NCI-H524 (cell line): Measurements from ENCODE around the gene FAM240A.

Experiments used
- DNase-seq, 2 experiments: peaks; one replicate each; lab custom pipeline; 2025; lab: John Stamatoyannopoulos, UW

Gene FAM240A

DNA sequence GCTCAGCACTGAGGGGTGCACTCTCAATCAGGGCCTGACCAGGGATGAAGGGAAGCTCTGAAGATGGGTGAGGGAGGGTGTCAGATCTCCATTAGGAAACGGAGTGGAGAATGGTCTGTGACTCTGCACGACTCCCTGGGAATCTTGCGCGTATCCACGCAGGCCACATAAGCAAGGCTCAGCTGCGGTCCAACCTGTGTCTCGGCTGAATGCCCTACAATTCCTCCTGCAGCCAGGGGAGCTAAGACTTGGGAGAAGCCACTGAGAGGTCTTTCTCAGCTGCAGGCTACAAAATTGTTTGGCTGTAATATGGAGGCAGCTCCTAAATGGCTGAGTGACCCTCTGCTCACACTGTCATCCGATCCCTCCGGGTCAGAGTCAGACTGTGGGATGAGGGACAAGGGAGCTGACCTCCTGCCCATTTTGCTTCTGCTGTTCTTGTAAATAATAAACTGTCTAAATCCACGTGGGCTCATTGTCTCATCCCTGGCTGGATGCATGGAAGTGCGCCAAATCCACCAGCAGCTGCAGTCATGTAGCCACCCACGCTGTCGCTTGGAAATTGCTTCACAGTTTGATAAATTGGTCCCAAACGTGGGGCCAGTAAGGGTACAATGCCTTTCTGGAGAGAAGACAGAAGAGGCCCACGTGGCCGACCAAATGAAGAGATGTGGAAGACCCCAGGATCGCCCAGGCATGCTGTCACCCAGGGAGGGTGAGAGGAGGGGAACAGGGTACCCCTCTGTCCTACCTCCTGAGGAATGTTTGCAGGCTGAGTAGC lies 50.6 kb downstream of the FAM240A start:
- no peak for DNase-seq

- peak; percentile 41 to 76 for DNase-seq
These were observed 51.3 kb downstream of the FAM240A start for GRCh38 chr3:46663591-46664135.

DNA sequence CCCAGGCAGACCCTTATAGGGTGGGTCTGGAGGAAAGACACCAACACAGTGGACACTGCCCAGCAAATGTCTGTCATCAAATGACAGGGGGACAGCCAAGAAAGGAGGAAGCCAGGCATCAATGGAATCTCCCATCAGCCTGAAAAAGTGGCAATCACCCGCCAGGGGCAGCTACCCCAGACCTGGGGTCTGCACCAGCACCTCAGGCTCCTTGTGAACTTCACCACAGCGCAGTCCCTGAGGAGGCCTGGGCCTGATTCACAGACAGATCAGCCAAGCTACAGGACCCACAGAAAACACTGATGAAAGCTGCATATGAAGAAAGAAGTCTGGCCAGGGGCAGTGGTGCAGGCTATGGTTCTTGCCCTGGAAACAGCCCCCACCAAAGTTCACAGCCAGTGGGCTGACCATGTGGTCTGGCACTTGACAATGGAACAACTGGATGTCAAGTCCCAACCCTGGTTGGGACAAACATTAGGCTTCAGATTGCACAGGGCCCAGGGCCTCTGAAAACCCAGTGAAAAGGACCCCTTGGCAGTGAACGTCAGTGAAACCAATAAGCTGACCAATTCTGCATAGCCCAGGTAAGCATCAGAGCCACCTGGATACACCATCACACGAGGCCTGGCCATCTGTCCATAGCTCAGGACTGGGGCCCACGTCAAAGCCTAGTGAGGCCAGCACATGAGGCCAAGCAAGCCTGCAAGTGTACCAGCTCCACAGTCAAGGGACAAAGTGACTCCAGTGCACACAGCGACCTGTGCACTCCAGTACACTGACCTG lies 52.1 kb downstream of the FAM240A start:
- DNase-seq = no peak

DNA sequence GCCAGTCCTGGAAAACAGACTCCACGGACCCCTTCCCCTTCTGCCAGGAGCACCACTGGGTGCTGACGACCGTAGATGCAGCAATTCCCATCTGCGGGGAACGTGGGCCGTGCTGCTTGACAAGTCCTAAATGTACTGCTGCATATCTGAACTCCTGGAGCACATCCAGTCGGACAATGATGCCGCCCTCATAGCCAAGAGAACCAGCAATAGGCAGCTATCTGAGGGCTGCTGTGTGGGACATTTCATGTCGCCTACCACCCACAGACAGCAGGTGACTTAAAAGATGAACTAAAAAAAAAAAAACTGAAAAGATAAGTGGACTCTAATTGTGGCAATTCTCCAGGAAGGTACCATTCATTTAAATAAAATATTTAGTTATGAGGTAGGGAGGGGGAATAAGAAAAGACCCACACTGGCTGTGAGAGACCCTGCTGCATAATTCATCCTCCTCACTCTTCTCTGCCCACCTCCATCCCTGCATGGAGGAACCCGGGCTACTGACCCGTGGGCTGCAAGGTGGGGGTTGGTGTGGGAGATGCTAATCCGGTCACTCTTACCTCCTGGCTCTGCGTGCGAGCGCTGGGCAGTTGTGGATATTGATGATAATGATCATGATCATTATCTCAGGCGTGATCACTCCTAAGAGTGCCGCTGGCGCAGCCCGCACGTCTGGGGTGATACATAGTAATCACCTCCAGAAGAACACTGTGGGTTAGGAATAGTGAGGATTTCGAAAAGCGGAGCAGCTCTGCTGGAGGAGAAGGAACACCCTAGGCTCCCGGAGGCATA lies 52.8 kb downstream of the FAM240A start:
- no peak for DNase-seq

DNA sequence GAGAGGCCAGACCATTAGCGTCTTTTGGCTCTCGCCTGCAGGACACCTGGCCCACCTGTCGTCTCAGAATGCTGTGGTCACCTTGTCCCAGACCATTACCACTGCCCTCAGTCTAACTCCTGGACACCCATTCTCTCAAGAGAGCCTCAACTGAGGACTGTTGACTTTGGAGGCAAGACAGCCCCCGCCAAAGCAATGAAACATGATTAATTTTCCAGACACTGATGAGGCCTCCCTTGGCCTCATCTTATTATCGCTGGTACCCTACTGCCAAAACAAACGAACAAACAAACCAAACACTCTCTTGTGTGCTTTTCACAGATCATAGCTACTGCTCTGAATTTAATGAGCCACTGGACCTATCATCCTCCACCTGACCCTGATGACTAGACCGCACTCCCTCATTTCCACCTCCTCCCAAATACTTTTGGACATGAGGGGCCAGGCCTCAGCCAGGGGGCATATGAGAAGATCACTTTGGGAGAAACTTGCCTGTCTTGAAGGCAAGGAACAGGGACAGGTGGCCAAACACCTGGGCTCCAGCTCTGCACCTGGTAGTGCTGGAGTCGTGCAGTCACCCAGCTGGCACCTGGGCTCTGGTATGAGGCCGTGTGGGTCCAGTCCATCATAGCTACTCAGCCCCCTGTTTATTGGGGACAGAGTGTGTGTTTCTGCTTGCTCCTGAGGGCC lies 53.6 kb downstream of the FAM240A start:
- DNase-seq = no peak

DNA sequence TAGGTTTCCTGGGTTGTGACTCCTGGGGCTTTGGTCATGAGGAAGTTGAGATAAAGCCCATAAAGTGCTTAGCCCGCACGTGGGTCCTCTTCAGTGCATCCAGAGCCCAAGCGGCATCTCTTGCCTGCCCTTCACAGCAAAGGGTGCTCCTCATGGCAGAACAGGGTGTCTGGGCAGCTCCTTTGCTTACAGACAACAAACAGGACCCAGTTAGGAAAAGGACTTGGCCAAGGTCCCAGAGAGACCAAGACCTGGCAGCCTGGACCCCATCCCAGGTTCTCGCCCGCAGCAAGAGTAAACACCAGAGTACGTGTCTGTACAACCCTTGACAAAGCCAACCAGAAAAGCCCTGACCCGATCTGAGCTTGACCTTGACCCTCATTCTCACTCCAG lies 54.1 kb downstream of the FAM240A start:
- no peak for DNase-seq

DNA sequence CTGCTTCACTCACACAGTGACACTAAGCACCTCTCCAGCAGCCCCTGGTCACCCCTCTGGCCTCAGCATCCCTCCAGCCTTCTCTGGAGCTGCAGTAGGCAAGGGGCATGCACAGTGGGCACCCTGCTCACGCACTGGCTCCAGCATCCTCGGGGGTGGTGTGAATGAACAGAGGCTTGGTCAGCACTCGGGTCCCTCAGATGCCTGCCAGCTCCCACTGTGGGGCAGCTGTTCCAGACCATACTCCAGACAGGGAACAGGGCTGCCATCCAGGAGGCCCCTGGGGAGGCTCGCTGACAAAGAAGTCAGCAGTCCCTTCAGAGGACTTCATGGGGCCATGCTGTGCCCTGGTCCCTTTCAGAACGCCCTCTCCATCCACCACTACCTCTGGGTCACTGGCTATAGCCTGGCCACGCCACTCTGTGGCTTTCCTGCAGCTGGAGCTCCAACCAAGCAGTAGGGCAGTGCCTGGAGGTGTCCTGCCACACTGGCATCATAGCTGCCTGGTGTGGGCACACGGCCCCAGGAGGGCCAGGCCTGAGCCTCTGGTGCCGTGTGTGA lies 54.8 kb downstream of the FAM240A start:
- DNase-seq = no peak

DNA sequence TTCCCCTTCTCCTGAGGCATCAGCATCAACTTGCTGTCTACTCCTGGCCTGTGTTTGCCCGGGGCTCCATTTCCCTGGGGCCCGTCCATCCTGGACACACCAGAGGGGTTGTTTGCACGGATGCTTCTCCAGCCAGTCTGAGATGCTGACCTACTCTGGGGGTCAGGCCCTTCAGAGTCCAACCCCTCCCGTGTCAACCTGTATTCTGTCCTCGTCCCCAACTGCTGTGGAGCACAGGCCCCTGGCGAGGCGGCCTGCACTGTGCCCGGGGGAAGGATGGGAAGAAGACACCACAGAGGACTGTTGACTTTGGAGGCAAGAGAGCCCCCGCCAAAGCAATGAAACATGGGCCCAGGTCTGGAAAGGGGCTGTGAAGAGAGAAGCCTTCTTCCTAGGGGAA lies 55.3 kb downstream of the FAM240A start:
- no peak for DNase-seq

GRCh38 chr3:46668116-46668515 lies 55.8 kb downstream of the FAM240A start:
- no peak for DNase-seq

DNA sequence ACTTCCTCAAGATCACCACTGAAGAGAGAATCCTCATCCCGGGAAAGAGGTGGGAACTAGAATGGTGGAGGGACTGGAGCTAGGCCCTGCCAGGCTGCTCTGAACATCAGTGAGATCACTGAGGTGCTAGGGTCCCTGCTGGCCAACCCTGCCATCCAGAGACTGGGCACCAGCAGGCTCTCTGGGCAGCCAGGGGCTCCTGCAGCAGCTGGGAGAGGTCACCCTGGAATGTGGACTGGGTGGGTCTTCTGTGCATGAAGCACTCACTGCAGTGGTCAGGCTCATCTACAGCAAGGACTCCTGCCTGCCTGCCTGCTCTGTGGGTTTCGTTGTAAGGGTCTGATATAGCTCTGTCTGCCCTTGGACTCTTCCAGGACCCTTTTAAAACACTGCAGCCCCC lies 56.3 kb downstream of the FAM240A start:
- DNase-seq = no peak

GRCh38 chr3:46669191-46669999 lies 57.1 kb downstream of the FAM240A start:
- DNase-seq = no peak

GRCh38 chr3:46670000-46670890 lies 57.9 kb downstream of the FAM240A start:
- DNase-seq = no peak

DNA sequence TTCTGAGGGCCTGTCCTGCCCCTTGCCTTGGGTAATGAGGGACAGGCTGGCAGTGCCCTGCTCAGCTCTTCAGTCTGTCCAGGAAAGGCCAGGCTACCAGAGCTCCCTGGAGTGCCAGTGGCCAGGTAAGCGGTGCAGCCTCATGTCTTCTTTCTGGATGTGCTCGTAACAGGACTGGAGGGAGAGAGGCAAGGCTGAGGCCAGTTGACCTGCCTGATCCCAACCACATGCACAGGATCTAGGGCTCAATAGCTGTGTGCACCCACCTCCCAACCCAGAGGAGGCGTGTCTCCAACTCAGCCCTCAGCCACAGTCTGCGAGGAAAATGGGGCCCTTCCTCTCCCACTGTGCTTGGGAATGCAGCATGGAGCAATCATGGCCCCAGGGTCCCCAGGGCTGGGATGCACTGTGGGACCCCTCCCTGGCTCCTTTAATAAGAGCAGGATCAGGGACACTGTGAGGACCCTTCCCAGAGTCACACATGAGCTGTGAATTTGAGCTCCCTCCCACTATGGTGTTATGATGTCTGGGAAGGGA lies 58.6 kb downstream of the FAM240A start:
- no peak for DNase-seq

DNA sequence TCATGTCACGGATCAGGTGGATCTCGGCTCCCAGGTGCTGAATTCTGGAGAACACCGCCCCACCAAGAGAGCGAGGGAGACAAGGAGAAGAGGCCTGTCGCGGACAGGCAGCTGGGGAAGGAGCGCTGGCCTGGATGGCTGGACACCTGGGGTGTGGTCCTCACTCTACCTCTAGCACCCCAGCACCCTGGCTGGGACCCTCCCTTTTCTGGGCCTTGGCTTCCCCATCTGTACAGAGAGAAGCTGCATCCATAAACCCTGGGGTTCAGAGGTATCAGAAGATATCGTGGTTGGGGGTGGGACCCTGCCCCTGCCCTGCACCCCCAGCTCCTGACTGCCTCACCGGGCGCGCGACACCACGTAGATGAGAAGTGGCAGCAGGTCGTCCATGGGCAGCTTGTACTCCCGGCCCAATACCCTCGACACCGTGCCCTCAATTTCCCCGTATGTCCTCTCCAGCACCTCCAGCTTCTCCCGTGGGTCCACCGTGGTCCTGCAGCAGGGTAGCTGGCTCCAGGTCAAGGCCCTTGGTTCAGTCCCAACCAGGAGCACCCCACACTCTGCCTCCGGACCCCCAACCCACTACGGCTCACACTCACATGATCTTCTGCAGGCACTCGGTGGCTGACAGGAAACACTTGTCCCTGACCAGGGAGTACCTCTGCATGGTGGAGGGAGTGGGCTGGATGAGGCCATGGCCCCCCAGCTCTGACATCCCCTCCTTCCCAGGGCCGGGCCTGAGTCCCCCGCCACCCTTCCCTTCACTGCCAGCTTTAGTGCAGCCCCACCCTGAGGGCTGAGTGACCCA lies 59.4 kb downstream of the FAM240A start:
- no peak for DNase-seq

GRCh38 chr3:46672349-46672695 lies 60.0 kb downstream of the FAM240A start:
- DNase-seq = no peak

DNA sequence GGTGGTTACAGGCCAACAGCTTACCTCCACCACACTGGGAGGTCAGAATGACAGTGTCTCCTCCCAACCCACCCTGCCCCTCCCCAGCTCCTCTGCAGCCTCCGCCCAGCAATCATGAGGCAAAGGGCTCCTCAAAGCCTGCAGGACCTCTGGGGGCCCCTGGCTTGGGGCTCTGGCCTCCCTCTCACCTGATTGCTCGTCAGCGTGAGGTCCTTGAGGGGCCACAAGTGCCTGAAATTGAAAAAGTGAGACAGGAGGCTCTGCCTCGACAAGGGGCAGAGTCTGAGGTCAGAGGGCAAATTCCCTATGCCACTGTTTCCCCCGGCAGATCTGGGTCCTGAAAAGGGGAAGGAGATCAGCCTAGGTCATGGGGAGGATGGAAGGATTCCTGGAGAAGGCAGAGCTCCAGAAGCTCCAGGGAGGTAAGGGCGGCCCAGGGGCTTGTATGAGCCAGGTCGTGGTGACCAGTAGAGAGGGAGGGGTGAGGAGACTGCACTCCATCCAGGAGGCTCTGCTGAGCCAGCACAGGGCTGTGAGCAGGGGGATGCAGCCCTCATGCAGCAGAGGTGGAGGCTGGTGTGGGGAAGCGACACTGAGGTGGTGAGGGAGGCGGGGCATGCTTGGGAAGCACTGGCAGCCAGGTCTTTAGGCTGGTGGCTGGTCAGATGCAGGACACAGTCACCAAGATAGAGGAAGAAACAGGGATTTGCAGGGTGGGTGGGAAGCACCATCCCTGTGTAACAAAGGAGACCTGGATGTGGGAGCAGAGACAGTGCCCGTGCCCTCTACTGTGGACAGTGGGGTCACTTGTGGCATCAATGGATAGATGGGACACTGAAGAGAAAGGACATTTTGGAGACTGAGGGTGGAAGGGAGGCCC lies 61.1 kb downstream of the FAM240A start:
- no peak for DNase-seq

DNA sequence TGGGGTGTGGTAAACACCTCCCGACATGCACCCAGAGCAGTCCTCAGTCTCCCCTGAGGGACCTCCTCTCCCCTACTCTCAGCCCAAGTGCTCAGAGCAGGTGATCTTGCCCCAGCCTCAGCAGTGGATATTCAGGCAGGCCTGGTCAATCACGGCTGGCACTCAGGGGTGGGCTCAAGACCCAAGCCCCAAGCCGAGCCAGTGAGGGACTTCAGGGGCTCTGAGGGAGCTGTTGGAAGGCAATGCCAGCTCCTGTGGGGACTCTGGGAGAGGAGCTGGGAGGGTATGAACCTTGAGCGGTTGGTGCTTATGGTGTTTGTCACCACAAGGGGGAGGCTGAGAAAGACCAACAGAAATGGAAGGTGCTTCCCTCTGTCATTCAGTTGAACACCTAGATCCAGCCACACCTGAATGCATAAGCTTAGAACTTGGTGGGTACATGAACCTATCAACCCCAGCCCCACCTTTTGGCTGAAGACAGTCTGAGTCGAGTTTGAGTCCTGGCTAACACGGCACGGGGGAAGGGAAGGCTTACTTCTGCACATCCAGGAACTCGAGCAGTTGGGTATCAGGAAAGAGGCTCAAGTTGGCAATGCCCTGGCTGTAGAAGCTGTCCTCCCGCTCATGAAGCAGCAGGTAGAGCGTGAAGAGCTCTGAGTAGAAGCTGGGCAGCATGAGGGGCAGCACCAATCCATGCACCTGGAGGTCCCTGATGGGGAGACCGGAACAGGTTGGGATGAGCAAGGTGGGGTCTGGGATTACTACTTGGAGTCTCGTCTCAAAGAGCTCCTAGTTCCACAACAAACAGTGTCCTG lies 61.9 kb downstream of the FAM240A start:
- no peak for DNase-seq
